Measurements from ENCODE around the gene COA1. TPM values are rescaled to one million over a fixed set of nuclear protein-coding genes. Genes with fewer than 3 reads are reported as not detected.
"Not testable (repeated sequence)": the region's sequence is repeated elsewhere in the genome, so short reads cannot be mapped to it uniquely, and the experiment has no call there.

Gene COA1
- polyA plus RNA-seq, 4 donors: 30.5 to 45.7 (median 32.9) TPM

DNA sequence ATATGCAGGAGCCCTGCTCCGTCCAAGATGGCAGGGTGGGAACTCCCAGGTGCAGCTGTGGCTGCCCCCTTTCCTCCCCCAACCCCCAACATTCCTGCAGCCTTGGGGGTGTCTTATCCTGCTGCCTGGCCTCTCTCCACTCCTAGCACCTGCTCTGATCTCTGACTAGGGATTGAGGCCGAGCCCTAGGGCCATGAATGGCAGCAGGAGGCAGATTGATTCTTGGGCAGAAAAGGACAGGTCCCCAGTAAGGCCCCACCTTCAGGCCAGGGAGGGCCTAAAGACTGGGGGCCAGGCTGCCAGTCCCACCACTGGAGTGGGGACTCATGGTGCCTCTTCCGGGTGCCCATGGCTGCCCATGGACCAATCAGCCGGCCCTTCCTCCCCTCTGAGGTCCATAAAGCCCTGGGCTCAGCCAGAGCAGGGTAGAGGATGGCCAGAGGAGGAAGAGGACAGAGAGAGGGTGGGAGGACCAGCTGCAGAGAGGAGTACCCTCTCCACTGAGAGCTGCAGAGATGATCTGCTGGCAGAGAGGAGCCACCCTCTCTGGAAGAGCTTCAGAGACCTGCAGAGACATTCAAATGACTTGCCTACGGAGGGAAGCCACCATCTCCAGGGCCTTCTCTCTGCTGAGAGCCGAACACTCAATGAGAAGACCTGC is 8.3 kb upstream of the COA1 start:
- DNase-seq (no peak), FAIRE-seq (no peak)
- no peak overlapping the region for H3K4me3 ChIP-seq (ENCODE audit: low read depth in 1 of 3, low read length in 3 of 3)
- H3K36me3 ChIP-seq (ENCODE audit: control insufficient read depth in 3 of 3, insufficient read depth in 2 of 3, low read depth in 1 of 3, low read length in 3 of 3): no peaks in the 10 kb centered on the region
- 90 to 94% (median 91%) methylated on average over 5 to 6 of the region's 6 CpGs for WGBS, 3 donors
- H3K9me3 ChIP-seq (ENCODE audit: control insufficient read depth in 2 of 2, insufficient read depth in 1 of 2, low read depth in 1 of 2, low read length in 1 of 2): no peaks in the 10 kb centered on the region
- no peak overlapping the region for H3K27ac ChIP-seq (ENCODE audit: low read depth in 1 of 3, low read length in 2 of 3)
- no peaks in the 10 kb centered on the region for H3K27me3 ChIP-seq (ENCODE audit: control insufficient read depth in 3 of 3, insufficient read depth in 3 of 3, low read length in 3 of 3)
- H3K4me1 ChIP-seq (ENCODE audit: control insufficient read depth in 3 of 3, insufficient read depth in 2 of 3, low read depth in 1 of 3, low read length in 2 of 3): peaks cover 0 to 3% (median 0%) of the 10 kb centered on the region in 3 donors

GRCh38 chr7:43735802-43736603 is 6.7 kb upstream of the COA1 start:
- H3K4me1 ChIP-seq (ENCODE audit: control insufficient read depth in 3 of 3, insufficient read depth in 2 of 3, low read depth in 1 of 3, low read length in 2 of 3): peaks cover 0 to 3% (median 0%) of the 10 kb centered on the region in 3 donors
- H3K27ac ChIP-seq (ENCODE audit: low read depth in 1 of 3, low read length in 2 of 3): no peak overlapping the region
- H3K27me3 ChIP-seq (ENCODE audit: control insufficient read depth in 3 of 3, insufficient read depth in 3 of 3, low read length in 3 of 3): no peaks in the 10 kb centered on the region
- 17 to 46% (median 38%) methylated on average over 2 of the region's 2 CpGs for WGBS, 3 donors
- DNase-seq (peak; percentile 75 to 80), FAIRE-seq (no peak)
- no peaks in the 10 kb centered on the region for H3K36me3 ChIP-seq (ENCODE audit: control insufficient read depth in 3 of 3, insufficient read depth in 2 of 3, low read depth in 1 of 3, low read length in 3 of 3)
- H3K4me3 ChIP-seq (ENCODE audit: low read depth in 1 of 3, low read length in 3 of 3): no peak overlapping the region
- no peaks in the 10 kb centered on the region for H3K9me3 ChIP-seq (ENCODE audit: control insufficient read depth in 2 of 2, insufficient read depth in 1 of 2, low read depth in 1 of 2, low read length in 1 of 2)

DNA sequence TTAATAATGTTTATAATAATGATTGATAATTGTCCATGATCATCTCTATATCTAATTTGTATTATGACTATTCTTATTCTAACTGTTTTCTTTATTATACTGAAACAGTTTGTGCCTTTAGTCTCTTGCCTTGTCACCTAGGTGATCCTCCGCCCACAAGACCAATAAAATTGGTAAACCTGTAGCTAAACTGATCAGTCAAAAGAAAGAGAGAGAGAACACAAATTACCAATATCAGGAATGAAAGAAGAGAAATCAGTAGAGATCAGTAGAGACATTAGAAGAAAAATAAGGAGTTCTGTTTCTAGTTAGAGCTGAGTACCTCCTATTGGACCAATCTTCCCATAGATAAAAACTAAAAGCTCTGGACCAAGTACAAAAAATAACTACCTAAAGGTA is 6.1 kb upstream of the COA1 start:
- Histone ChIP-seq H3K27ac (ENCODE audit: low read depth in 1 of 3, low read length in 2 of 3) (no peak overlapping the region), H3K27me3 (ENCODE audit: control insufficient read depth in 3 of 3, insufficient read depth in 3 of 3, low read length in 3 of 3) (no peaks in the 10 kb centered on the region), H3K4me1 (ENCODE audit: control insufficient read depth in 3 of 3, insufficient read depth in 2 of 3, low read depth in 1 of 3, low read length in 2 of 3) (peaks cover 0 to 3% (median 0%) of the 10 kb centered on the region in 3 donors), H3K9me3 (ENCODE audit: control insufficient read depth in 2 of 2, insufficient read depth in 1 of 2, low read depth in 1 of 2, low read length in 1 of 2) (no peaks in the 10 kb centered on the region), H3K4me3 (ENCODE audit: low read depth in 1 of 3, low read length in 3 of 3) (no peak overlapping the region), H3K36me3 (ENCODE audit: control insufficient read depth in 3 of 3, insufficient read depth in 2 of 3, low read depth in 1 of 3, low read length in 3 of 3) (no peaks in the 10 kb centered on the region)
- no peak for DNase-seq
- FAIRE-seq: no peak
- 88 to 100% (median 96%) methylated on average over 1 of the region's 1 CpG for WGBS, 3 donors

GRCh38 chr7:43734575-43735332 is 5.4 kb upstream of the COA1 start:
- not testable (repeated sequence) for DNase-seq; H3K4me1 ChIP-seq (ENCODE audit: control insufficient read depth in 3 of 3, insufficient read depth in 2 of 3, low read depth in 1 of 3, low read length in 2 of 3); FAIRE-seq; H3K9me3 ChIP-seq (ENCODE audit: control insufficient read depth in 2 of 2, insufficient read depth in 1 of 2, low read depth in 1 of 2, low read length in 1 of 2); H3K36me3 ChIP-seq (ENCODE audit: control insufficient read depth in 3 of 3, insufficient read depth in 2 of 3, low read depth in 1 of 3, low read length in 3 of 3); H3K27me3 ChIP-seq (ENCODE audit: control insufficient read depth in 3 of 3, insufficient read depth in 3 of 3, low read length in 3 of 3); H3K4me3 ChIP-seq (ENCODE audit: low read depth in 1 of 3, low read length in 3 of 3); H3K27ac ChIP-seq (ENCODE audit: low read depth in 1 of 3, low read length in 2 of 3)
- WGBS, 3 donors: 66 to 67% (median 66%) methylated on average over 18 of the region's 18 CpGs

DNA sequence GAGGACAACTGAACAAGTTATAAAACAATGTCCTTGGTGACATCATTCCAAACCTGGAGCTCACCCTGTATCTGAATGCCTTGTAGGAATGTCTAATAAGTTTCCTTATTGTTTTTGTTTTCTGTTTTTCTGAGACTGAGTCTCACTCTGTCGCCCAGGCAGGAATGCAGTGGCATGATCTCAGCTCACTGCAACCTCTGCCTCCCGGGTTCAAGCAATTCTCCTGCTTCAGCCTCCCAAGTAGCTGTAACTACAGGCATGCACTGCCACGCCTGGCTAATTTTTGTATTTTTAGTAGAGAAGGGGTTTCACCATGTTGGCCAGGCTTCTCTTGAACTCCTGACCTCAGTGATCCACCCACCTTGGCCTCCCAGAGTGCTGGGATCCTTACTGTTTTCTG is 2.2 kb upstream of the COA1 start:
- not testable (repeated sequence) for H3K9me3 ChIP-seq (ENCODE audit: control insufficient read depth in 2 of 2, insufficient read depth in 1 of 2, low read depth in 1 of 2, low read length in 1 of 2); DNase-seq; FAIRE-seq; H3K4me3 ChIP-seq (ENCODE audit: low read depth in 1 of 3, low read length in 3 of 3); H3K4me1 ChIP-seq (ENCODE audit: control insufficient read depth in 3 of 3, insufficient read depth in 2 of 3, low read depth in 1 of 3, low read length in 2 of 3); H3K27ac ChIP-seq (ENCODE audit: low read depth in 1 of 3, low read length in 2 of 3); H3K27me3 ChIP-seq (ENCODE audit: control insufficient read depth in 3 of 3, insufficient read depth in 3 of 3, low read length in 3 of 3); H3K36me3 ChIP-seq (ENCODE audit: control insufficient read depth in 3 of 3, insufficient read depth in 2 of 3, low read depth in 1 of 3, low read length in 3 of 3)
- 81 to 94% (median 84%) methylated on average over 3 of the region's 3 CpGs for WGBS, 3 donors

DNA sequence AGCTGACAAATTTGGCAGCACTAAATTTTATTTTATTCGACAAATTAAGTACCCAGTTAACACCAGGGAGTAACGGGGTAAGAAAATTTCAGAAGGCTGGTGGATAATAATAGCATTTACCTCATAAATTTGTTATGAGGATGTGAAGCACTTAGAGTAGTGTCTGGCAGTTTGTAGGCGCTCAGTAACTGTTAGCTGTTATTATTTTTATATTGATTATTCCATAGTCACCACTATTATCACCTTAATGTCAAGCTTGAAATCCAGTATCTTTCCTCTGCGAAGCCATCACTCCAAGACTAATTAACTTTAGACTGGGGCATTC is 563 bp upstream of the COA1 start:
- WGBS, 3 donors: 21 to 22% (median 21%) methylated on average over 4 of the region's 4 CpGs
- H3K27me3 ChIP-seq (ENCODE audit: control insufficient read depth in 3 of 3, insufficient read depth in 3 of 3, low read length in 3 of 3): no peaks in the 10 kb centered on the region
- no peak for FAIRE-seq

GRCh38 chr7:43727494-43727893 is 1.8 kb downstream of the COA1 start:
- H3K4me1 ChIP-seq (ENCODE audit: control insufficient read depth in 3 of 3, insufficient read depth in 2 of 3, low read depth in 1 of 3, low read length in 2 of 3): peaks cover 0 to 4% (median 3%) of the 10 kb centered on the region in 3 donors
- no peak overlapping the region for H3K27ac ChIP-seq (ENCODE audit: low read depth in 1 of 3, low read length in 2 of 3)
- H3K36me3 ChIP-seq (ENCODE audit: control insufficient read depth in 3 of 3, insufficient read depth in 2 of 3, low read depth in 1 of 3, low read length in 3 of 3): peaks cover 0 to 3% (median 0%) of the 10 kb centered on the region in 3 donors
- DNase-seq (no peak), FAIRE-seq (no peak)
- 15 to 60% (median 22%) methylated on average over 1 of the region's 1 CpG for WGBS, 3 donors
- H3K9me3 ChIP-seq (ENCODE audit: control insufficient read depth in 2 of 2, insufficient read depth in 1 of 2, low read depth in 1 of 2, low read length in 1 of 2): no peaks in the 10 kb centered on the region
- H3K4me3 ChIP-seq (ENCODE audit: low read depth in 1 of 3, low read length in 3 of 3): no peak overlapping the region
- H3K27me3 ChIP-seq (ENCODE audit: control insufficient read depth in 3 of 3, insufficient read depth in 3 of 3, low read length in 3 of 3): no peaks in the 10 kb centered on the region

More for the DNA sequence above, 563 bp upstream of the COA1 start:
- Histone ChIP-seq H3K27ac (ENCODE audit: low read depth in 1 of 3, low read length in 2 of 3) (peak overlapping the region; percentile 79 to 93 (median 84)), H3K4me3 (ENCODE audit: low read depth in 1 of 3, low read length in 3 of 3) (peak overlapping the region; percentile 67 to 97 (median 95)), H3K4me1 (ENCODE audit: control insufficient read depth in 3 of 3, insufficient read depth in 2 of 3, low read depth in 1 of 3, low read length in 2 of 3) (peaks cover 0 to 3% (median 0%) of the 10 kb centered on the region in 3 donors), H3K9me3 (ENCODE audit: control insufficient read depth in 2 of 2, insufficient read depth in 1 of 2, low read depth in 1 of 2, low read length in 1 of 2) (no peaks in the 10 kb centered on the region), H3K36me3 (ENCODE audit: control insufficient read depth in 3 of 3, insufficient read depth in 2 of 3, low read depth in 1 of 3, low read length in 3 of 3) (peaks cover 0 to 1% (median 0%) of the 10 kb centered on the region in 3 donors)
- DNase-seq: no peak

GRCh38 chr7:43727003-43727402 is 2.3 kb downstream of the COA1 start:
- 87 to 91% (median 90%) methylated on average over 5 of the region's 5 CpGs for WGBS, 3 donors
- Histone ChIP-seq H3K4me3 (ENCODE audit: low read depth in 1 of 3, low read length in 3 of 3) (no peak overlapping the region), H3K27ac (ENCODE audit: low read depth in 1 of 3, low read length in 2 of 3) (no peak overlapping the region), H3K9me3 (ENCODE audit: control insufficient read depth in 2 of 2, insufficient read depth in 1 of 2, low read depth in 1 of 2, low read length in 1 of 2) (no peaks in the 10 kb centered on the region), H3K27me3 (ENCODE audit: control insufficient read depth in 3 of 3, insufficient read depth in 3 of 3, low read length in 3 of 3) (no peaks in the 10 kb centered on the region), H3K36me3 (ENCODE audit: control insufficient read depth in 3 of 3, insufficient read depth in 2 of 3, low read depth in 1 of 3, low read length in 3 of 3) (peaks cover 0 to 3% (median 0%) of the 10 kb centered on the region in 3 donors), H3K4me1 (ENCODE audit: control insufficient read depth in 3 of 3, insufficient read depth in 2 of 3, low read depth in 1 of 3, low read length in 2 of 3) (peaks cover 0 to 4% (median 3%) of the 10 kb centered on the region in 3 donors)
- no peak for FAIRE-seq
- no peak for DNase-seq
